ENCODE results near the gene AQP3. TPM values are rescaled to one million over a fixed set of nuclear protein-coding genes. Genes with fewer than 3 reads are reported as not detected.

Gene AQP3
- total and polyA plus RNA-seq, 2 of the 13 experiments (the other 11 are each of a cell fraction or from before 2014, with no cell fraction given): 1.4 to 5.5 TPM

DNA sequence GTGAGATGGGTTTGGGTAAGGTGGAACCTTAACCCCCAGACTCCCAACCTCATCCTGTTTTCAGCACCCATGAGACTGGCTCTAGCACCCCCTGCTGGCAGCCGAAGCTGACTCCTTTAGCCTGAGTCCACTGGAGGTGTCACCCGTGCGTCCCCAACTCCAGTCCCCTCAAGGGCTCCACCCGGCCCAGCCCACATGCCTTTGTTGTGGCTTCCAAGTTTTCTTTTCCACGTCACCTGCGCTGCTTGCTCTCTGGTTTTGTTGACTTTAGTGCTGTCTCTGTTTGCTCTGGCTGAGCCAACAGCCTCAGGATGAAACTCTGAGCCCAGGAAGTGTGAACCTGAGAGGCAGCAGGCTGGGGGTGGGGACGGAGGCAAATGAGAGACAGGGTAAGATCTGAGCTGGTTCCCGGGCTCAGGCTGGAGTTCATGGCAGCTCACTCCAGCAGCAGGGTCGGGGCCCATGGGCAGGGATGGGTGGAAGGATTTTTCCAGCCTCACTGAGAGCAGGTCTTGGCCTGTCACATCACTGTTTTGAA lies 31.8 kb downstream of the AQP3 start (continued):
- TF ChIP-seq, protein P1, sequence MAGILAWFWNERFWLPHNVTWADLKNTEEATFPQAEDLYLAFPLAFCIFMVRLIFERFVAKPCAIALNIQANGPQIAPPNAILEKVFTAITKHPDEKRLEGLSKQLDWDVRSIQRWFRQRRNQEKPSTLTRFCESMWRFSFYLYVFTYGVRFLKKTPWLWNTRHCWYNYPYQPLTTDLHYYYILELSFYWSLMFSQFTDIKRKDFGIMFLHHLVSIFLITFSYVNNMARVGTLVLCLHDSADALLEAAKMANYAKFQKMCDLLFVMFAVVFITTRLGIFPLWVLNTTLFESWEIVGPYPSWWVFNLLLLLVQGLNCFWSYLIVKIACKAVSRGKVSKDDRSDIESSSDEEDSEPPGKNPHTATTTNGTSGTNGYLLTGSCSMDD (CRISPR knock-in tag; IDR thresholded peaks at IDR 0.05): no peak
- TF ChIP-seq ZNF232 (CRISPR knock-in tag; IDR thresholded peaks at IDR 0.05; ENCODE audit: borderline replicate concordance) (peak; percentile 93; the same call in 1 of the 2 replicates), ZBTB1 (CRISPR knock-in tag; IDR thresholded peaks at IDR 0.05; ENCODE audit: borderline replicate concordance) (no peak), ZNF589 (CRISPR knock-in tag; conservative IDR thresholded peaks at IDR 0.05) (peak; percentile 97), SSRP1 (CRISPR knock-in tag; IDR thresholded peaks at IDR 0.05) (peak; percentile 83; the same call in 1 of the 2 replicates), PPARG (CRISPR knock-in tag; conservative IDR thresholded peaks at IDR 0.05) (peak; percentile 89), ZNF484 (CRISPR knock-in tag; IDR thresholded peaks at IDR 0.05; ENCODE audit: borderline replicate concordance, low read depth) (no peak), ZNF75D (CRISPR knock-in tag; IDR thresholded peaks at IDR 0.05; ENCODE audit: borderline replicate concordance) (no peak), ZNF138 (CRISPR knock-in tag; IDR thresholded peaks at IDR 0.05; ENCODE audit: low read depth) (no peak), ZNF24 (IDR thresholded peaks at IDR 0.05) (no peak), ZNF501 (CRISPR knock-in tag; IDR thresholded peaks at IDR 0.05) (peak; percentile 96; the same call in 1 of the 2 replicates), ZEB1 (IDR thresholded peaks at IDR 0.05; ENCODE audit: insufficient replicate concordance, low read depth) (peak; percentile 89), ISX (CRISPR knock-in tag; conservative IDR thresholded peaks at IDR 0.05) (no peak), GTF3A (CRISPR knock-in tag; conservative IDR thresholded peaks at IDR 0.05) (0 out of 2 replicates have a peak, but pooled peaks have one; percentile 55), MEF2D (CRISPR knock-in tag; IDR thresholded peaks at IDR 0.05) (peak; percentile 97)
- TF ChIP-seq, protein P2, sequence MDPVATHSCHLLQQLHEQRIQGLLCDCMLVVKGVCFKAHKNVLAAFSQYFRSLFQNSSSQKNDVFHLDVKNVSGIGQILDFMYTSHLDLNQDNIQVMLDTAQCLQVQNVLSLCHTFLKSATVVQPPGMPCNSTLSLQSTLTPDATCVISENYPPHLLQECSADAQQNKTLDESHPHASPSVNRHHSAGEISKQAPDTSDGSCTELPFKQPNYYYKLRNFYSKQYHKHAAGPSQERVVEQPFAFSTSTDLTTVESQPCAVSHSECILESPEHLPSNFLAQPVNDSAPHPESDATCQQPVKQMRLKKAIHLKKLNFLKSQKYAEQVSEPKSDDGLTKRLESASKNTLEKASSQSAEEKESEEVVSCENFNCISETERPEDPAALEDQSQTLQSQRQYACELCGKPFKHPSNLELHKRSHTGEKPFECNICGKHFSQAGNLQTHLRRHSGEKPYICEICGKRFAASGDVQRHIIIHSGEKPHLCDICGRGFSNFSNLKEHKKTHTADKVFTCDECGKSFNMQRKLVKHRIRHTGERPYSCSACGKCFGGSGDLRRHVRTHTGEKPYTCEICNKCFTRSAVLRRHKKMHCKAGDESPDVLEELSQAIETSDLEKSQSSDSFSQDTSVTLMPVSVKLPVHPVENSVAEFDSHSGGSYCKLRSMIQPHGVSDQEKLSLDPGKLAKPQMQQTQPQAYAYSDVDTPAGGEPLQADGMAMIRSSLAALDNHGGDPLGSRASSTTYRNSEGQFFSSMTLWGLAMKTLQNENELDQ (CRISPR knock-in tag; IDR thresholded peaks at IDR 0.05; ENCODE audit: borderline replicate concordance): no peak
- TF ChIP-seq, protein P3, sequence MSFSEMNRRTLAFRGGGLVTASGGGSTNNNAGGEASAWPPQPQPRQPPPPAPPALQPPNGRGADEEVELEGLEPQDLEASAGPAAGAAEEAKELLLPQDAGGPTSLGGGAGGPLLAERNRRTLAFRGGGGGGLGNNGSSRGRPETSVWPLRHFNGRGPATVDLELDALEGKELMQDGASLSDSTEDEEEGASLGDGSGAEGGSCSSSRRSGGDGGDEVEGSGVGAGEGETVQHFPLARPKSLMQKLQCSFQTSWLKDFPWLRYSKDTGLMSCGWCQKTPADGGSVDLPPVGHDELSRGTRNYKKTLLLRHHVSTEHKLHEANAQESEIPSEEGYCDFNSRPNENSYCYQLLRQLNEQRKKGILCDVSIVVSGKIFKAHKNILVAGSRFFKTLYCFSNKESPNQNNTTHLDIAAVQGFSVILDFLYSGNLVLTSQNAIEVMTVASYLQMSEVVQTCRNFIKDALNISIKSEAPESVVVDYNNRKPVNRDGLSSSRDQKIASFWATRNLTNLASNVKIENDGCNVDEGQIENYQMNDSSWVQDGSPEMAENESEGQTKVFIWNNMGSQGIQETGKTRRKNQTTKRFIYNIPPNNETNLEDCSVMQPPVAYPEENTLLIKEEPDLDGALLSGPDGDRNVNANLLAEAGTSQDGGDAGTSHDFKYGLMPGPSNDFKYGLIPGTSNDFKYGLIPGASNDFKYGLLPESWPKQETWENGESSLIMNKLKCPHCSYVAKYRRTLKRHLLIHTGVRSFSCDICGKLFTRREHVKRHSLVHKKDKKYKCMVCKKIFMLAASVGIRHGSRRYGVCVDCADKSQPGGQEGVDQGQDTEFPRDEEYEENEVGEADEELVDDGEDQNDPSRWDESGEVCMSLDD (CRISPR knock-in tag; IDR thresholded peaks at IDR 0.05; ENCODE audit: borderline replicate concordance): peak; percentile 79; the same call in 1 of the 2 replicates
- TF ChIP-seq, protein P4, sequence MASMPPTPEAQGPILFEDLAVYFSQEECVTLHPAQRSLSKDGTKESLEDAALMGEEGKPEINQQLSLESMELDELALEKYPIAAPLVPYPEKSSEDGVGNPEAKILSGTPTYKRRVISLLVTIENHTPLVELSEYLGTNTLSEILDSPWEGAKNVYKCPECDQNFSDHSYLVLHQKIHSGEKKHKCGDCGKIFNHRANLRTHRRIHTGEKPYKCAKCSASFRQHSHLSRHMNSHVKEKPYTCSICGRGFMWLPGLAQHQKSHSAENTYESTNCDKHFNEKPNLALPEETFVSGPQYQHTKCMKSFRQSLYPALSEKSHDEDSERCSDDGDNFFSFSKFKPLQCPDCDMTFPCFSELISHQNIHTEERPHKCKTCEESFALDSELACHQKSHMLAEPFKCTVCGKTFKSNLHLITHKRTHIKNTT (CRISPR knock-in tag; IDR thresholded peaks at IDR 0.05): no peak
- TF ChIP-seq, protein P5, sequence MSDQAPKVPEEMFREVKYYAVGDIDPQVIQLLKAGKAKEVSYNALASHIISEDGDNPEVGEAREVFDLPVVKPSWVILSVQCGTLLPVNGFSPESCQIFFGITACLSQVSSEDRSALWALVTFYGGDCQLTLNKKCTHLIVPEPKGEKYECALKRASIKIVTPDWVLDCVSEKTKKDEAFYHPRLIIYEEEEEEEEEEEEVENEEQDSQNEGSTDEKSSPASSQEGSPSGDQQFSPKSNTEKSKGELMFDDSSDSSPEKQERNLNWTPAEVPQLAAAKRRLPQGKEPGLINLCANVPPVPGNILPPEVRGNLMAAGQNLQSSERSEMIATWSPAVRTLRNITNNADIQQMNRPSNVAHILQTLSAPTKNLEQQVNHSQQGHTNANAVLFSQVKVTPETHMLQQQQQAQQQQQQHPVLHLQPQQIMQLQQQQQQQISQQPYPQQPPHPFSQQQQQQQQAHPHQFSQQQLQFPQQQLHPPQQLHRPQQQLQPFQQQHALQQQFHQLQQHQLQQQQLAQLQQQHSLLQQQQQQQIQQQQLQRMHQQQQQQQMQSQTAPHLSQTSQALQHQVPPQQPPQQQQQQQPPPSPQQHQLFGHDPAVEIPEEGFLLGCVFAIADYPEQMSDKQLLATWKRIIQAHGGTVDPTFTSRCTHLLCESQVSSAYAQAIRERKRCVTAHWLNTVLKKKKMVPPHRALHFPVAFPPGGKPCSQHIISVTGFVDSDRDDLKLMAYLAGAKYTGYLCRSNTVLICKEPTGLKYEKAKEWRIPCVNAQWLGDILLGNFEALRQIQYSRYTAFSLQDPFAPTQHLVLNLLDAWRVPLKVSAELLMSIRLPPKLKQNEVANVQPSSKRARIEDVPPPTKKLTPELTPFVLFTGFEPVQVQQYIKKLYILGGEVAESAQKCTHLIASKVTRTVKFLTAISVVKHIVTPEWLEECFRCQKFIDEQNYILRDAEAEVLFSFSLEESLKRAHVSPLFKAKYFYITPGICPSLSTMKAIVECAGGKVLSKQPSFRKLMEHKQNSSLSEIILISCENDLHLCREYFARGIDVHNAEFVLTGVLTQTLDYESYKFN (CRISPR knock-in tag; conservative IDR thresholded peaks at IDR 0.05): peak; percentile 100

Data from HepG2 (cell line).